Natural killer cell (primary cell): ENCODE data around the gene STYXL1. TPM values are rescaled to one million over a fixed set of nuclear protein-coding genes. Genes with fewer than 3 reads are reported as not detected.

ENCODE experiments used
- ATAC-seq, 3 donors: fragments of 150-1000 bp in 2 of 3; fragments of 200-7000 bp in 1 of 3; cut with Tn5 transposase; 1 replicate in 1 of 3; 2 replicates in 2 of 3; pipeline ENCODE4 v1.10.0; 2021; ENCODE audit warnings: mild to moderate bottlenecking in 2 of 3, moderate library complexity in 2 of 3
- DNase-seq, 2 donors: peaks; one replicate each; pipeline versions ENCODE4 v3.0.0 to v3.0.0-alpha.2; 2013 to 2021; ENCODE audit warnings: mixed read lengths in 1 of 2
- H3K27ac ChIP-seq: one replicate; pipeline ENCODE4 v1.5.1; 2013; ENCODE audit warnings: mild to moderate bottlenecking, low read length
- H3K27me3 ChIP-seq: one replicate; pipeline ENCODE4 v1.6.1; 2013; ENCODE audit warnings: low read length; ENCODE audit not compliant: control insufficient read depth, insufficient read depth
- H3K36me3 ChIP-seq: one replicate; pipeline ENCODE4 v1.6.1; 2013; ENCODE audit warnings: low read length; ENCODE audit not compliant: control insufficient read depth, insufficient read depth
- H3K4me1 ChIP-seq: one replicate; pipeline ENCODE4 v1.6.1; 2013; ENCODE audit warnings: low read length; ENCODE audit not compliant: control insufficient read depth, insufficient read depth
- H3K4me3 ChIP-seq: one replicate; pipeline ENCODE4 v1.5.1; 2013; ENCODE audit warnings: low read length
- H3K9me3 ChIP-seq: one replicate; pipeline ENCODE4 v1.6.1; 2013; ENCODE audit warnings: low read length; ENCODE audit not compliant: control insufficient read depth, insufficient read depth
- H3K27ac Mint-ChIP-seq, 2 donors: one replicate each; pipeline ENCODE4 v1.8.0; 2022; ENCODE audit warnings: mild to moderate bottlenecking in 2 of 2, mixed read lengths in 2 of 2, moderate library complexity in 1 of 2
- H3K27me3 Mint-ChIP-seq, 2 donors: one replicate each; pipeline ENCODE4 v1.8.0; 2022; ENCODE audit warnings: low read depth in 2 of 2, mixed read lengths in 2 of 2
- H3K36me3 Mint-ChIP-seq: one replicate; pipeline ENCODE4 v1.8.0; 2022; ENCODE audit warnings: mixed read lengths
- H3K4me1 Mint-ChIP-seq, 2 donors: one replicate each; pipeline ENCODE4 v1.8.0; 2022; ENCODE audit warnings: mixed read lengths in 2 of 2
- H3K4me3 Mint-ChIP-seq: one replicate; pipeline ENCODE4 v1.8.0; 2022; ENCODE audit warnings: mild to moderate bottlenecking, moderate library complexity, mixed read lengths
- H3K9me3 Mint-ChIP-seq, 2 donors: one replicate each; pipeline ENCODE4 v1.8.0; 2022; ENCODE audit warnings: mixed read lengths in 2 of 2
- WGBS: methylation state at CpG from one replicate; pipeline ENCODE4 v1.1.7; 2013; ENCODE audit warnings: missing lambda C conversion rate; ENCODE audit not compliant: insufficient coverage; 5-methylcytosine and 5-hydroxymethylcytosine counted together
- intact Hi-C: fragments of 100-400 bp; cut with micrococcal nuclease; formaldehyde crosslinking; loops from one replicate; pipeline ENCODE4 v1.14.2; 2022
- total RNA-seq, 4 donors: library from RNA; stranded (reverse); fragments of 120-200 nt in 1 of 4; gene quantifications; one replicate each; pipeline versions ENCODE4 v1.2.3 to v1.2.4, GENCODE V29; 2013 to 2022
- TF ChIP-seq, protein P1 (sequence below): fragments of 200-600 bp; IDR thresholded peaks from one replicate; pipeline ENCODE4 v1.8.0; 2022; ENCODE audit warnings: antibody characterized with exemption

Gene STYXL1
- total RNA-seq, 3 donors from 2014 or later (not counting 1 experiment from before 2014, with no cell fraction given) = 15.1 to 33.2 (median 18.8) TPM

DNA sequence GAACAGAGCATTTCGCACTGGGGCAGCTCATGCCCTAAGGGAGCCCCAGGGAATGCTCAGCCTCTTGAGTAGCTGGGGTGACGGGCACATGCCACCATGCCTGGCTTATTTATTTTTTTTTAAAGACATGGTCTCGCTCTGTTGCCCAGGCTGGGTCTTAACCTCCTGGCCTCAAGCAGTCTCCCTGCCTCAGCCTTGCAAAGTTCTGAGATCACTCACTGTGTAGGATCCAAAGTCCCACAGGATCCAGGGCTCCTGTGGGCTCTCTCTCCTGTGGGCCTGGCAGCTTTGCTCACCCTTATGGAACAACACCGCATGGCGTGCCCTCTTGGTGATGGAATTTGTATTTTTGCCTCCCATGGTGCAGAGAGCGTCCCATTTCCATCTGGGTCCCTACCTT lies 87.4 kb downstream of the STYXL1 start:
- ATAC-seq = no peak
- Mint-ChIP-seq H3K4me1 (peaks cover 0 to 6% of the 10 kb centered on the region in 2 donors), H3K4me3 (no peak overlapping the region), H3K9me3 (no peaks in the 10 kb centered on the region), H3K27ac (no peak overlapping the region), H3K36me3 (peaks cover 6% of the 10 kb centered on the region), H3K27me3 (no peaks in the 10 kb centered on the region)
- no peaks in the 10 kb centered on the region for H3K27me3 ChIP-seq
- no peak for DNase-seq
- no peak overlapping the region for H3K27ac ChIP-seq
- peaks cover 18% of the 10 kb centered on the region for H3K36me3 ChIP-seq
- 96% methylated on average over 6 of the region's 6 CpGs for whole genome bisulfite sequencing
- H3K9me3 ChIP-seq = no peaks in the 10 kb centered on the region
- intact Hi-C loops = no loop called here
- H3K4me1 ChIP-seq = no peaks in the 10 kb centered on the region
- TF ChIP-seq, protein P1, sequence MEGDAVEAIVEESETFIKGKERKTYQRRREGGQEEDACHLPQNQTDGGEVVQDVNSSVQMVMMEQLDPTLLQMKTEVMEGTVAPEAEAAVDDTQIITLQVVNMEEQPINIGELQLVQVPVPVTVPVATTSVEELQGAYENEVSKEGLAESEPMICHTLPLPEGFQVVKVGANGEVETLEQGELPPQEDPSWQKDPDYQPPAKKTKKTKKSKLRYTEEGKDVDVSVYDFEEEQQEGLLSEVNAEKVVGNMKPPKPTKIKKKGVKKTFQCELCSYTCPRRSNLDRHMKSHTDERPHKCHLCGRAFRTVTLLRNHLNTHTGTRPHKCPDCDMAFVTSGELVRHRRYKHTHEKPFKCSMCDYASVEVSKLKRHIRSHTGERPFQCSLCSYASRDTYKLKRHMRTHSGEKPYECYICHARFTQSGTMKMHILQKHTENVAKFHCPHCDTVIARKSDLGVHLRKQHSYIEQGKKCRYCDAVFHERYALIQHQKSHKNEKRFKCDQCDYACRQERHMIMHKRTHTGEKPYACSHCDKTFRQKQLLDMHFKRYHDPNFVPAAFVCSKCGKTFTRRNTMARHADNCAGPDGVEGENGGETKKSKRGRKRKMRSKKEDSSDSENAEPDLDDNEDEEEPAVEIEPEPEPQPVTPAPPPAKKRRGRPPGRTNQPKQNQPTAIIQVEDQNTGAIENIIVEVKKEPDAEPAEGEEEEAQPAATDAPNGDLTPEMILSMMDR = no peak
- no peak overlapping the region for H3K4me3 ChIP-seq

DNA sequence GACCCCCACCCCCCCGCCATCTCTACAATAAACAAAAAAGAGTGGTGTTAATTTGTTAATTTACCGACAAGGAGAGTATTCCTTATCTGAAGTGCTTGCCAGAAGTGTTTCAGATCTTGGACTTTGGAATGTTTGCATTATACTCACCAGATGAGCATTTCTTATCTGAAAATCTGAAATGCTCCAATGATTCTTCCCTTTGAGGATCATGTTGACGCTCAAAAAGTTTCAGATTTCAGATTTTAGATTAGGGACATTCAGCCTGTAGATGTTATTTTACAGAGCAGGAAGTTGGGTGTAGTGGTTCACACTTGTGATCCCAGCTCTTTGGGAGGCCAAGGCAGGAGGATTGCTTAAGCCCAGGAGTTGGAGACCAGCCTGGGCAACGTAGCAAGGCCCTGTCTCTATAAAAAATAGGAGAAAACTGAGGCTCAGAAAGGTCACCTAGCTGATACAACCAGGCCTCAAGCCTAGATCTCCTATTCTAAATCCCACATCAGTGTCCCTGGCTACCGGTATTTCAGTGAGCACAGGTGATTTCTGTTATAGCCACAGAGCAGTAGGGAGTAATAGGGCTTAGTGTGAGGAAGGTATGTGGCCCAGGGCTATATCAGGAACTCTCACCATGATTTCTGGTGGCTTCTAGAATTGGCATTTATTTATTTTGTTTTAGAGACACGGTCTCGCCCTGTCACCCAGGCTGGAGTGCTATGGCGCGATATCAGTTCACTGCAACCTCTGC lies 88.8 kb downstream of the STYXL1 start:
- WGBS = 96% methylated on average over 7 of the region's 9 CpGs
- peaks cover 6% of the 10 kb centered on the region for H3K36me3 Mint-ChIP-seq
- DNase-seq (no peak), ATAC-seq (no peak)
- H3K27ac ChIP-seq = no peak overlapping the region
- H3K9me3 Mint-ChIP-seq = no peaks in the 10 kb centered on the region
- H3K4me1 ChIP-seq = no peaks in the 10 kb centered on the region
- TF ChIP-seq, protein P1 = no peak
- no peaks in the 10 kb centered on the region for H3K27me3 ChIP-seq
- H3K36me3 ChIP-seq = peaks cover 27% of the 10 kb centered on the region
- H3K27me3 Mint-ChIP-seq = no peaks in the 10 kb centered on the region
- H3K9me3 ChIP-seq = no peaks in the 10 kb centered on the region
- intact Hi-C loops = no loop called here
- no peak overlapping the region for H3K4me3 ChIP-seq
- no peak overlapping the region for H3K27ac Mint-ChIP-seq
- peaks cover 0 to 6% of the 10 kb centered on the region in 2 donors for H3K4me1 Mint-ChIP-seq
- H3K4me3 Mint-ChIP-seq = no peak overlapping the region

DNA sequence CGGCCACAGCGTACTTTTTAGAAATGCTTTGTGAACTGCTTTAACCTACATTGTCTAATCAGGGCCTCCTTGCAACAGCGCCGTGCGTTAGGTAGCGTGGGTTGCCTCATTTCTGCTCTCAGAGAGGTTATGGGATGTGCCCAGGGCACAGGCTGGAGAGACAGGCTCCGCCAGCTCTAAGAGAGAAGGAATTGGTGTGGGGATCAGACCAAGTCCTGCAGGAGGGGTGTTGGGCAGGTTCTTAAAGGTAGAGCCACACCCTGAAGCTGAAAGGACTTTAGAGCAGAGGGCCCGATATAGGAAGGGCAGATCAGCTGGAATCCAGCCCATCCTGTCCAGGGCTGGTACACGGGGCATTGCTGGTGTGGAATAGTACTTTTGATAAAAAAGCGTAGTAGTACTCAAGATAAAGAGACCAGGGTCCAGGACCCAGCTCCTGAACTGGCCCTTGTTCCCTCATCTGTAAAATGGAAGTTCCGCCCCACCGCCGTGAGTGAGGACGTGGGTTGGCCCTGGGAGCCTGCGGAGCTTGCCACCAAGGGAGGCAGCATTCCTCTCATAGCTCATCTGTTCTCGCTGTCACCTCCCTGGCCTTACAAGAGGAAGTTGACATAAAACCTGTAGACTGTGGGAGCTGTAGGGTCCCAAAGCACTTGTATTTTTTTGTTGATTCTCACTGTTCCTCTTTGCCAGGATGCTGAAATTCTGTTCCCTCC lies 90.6 kb downstream of the STYXL1 start:
- TF ChIP-seq, protein P1 = no peak
- Histone ChIP-seq H3K27ac (no peak overlapping the region), H3K4me3 (no peak overlapping the region), H3K36me3 (peaks cover 30% of the 10 kb centered on the region), H3K27me3 (no peaks in the 10 kb centered on the region), H3K9me3 (no peaks in the 10 kb centered on the region), H3K4me1 (peaks cover 5% of the 10 kb centered on the region)
- ATAC-seq (no peak), DNase-seq (no peak)
- Mint-ChIP-seq H3K4me1 (no peaks in the 10 kb centered on the region), H3K27me3 (no peaks in the 10 kb centered on the region), H3K27ac (no peak overlapping the region), H3K36me3 (peaks cover 6% of the 10 kb centered on the region), H3K9me3 (no peaks in the 10 kb centered on the region), H3K4me3 (no peak overlapping the region)
- intact Hi-C loops = no loop called here
- 97% methylated on average over 16 of the region's 16 CpGs for WGBS
